Ovary (tissue), 9 donors: ENCODE data around the gene PRSS27. TPM values are rescaled to one million over a fixed set of nuclear protein-coding genes. Genes with fewer than 3 reads are reported as not detected.
"Not testable (repeated sequence)": the region's sequence is repeated elsewhere in the genome, so short reads cannot be mapped to it uniquely, and the experiment has no call there.

Experiments used
- DNase-seq, 5 donors: peaks; one replicate each; pipeline ENCODE4 v3.0.0-alpha.2; 2019 to 2020
- H3K27ac ChIP-seq, 2 donors: fragments of 200-600 bp; one replicate each; pipeline versions ENCODE4 v1.5.1 to v1.8.0; 2019 to 2022
- H3K27me3 ChIP-seq: fragments of 200-600 bp; one replicate; pipeline ENCODE4 v1.8.0; 2022
- H3K36me3 ChIP-seq: fragments of 200-600 bp; sonication (generic); one replicate; pipeline ENCODE4 v1.5.1; 2019
- H3K4me1 ChIP-seq: one replicate; pipeline ENCODE4 v1.8.1; 2013; ENCODE audit warnings: mild to moderate bottlenecking, moderate library complexity; ENCODE audit not compliant: insufficient read depth
- H3K4me3 ChIP-seq: fragments of 200-600 bp; sonication (generic); one replicate; pipeline ENCODE4 v1.5.1; 2017
- H3K9me3 ChIP-seq, 2 donors: fragments of 200-600 bp in 1 of 2; sonication (generic) in 1 of 2; one replicate each; pipeline versions ENCODE4 v1.5.1 to v1.8.1; 2013 to 2019; ENCODE audit warnings: mild to moderate bottlenecking in 1 of 2, moderate library complexity in 1 of 2
- EP300 ChIP-seq: sonication (generic); formaldehyde crosslinking; IDR thresholded peaks from one replicate; pipeline ENCODE4 v1.6.1; 2017; ENCODE audit warnings: antibody characterized with exemption
- POLR2A ChIP-seq: fragments of 450-650 bp; IDR thresholded peaks from one replicate; pipeline ENCODE4 v1.6.1; 2017; ENCODE audit warnings: antibody characterized with exemption, mild to moderate bottlenecking, moderate library complexity
- WGBS, 3 donors: extraction: QIAGEN DNeasy Blood & Tissue Kit in 1 of 3; methylation state at CpG; one replicate each; pipeline versions ENCODE4 v1.1.5 to v1.1.7; 2013 to 2017; 5-methylcytosine and 5-hydroxymethylcytosine counted together
- intact Hi-C, 4 donors: fragments of 100-400 bp; cut with DNase I; formaldehyde crosslinking; loops; one replicate each; pipeline versions ENCODE4 v1.11.0 to v1.15.1; 2022 to 2023
- polyA plus RNA-seq, 2 donors: library from polyadenylated mRNA; stranded (reverse); fragments of 200-250 nt in 1 of 2; fragments of 350-450 nt in 1 of 2; fragmentation: Illumina TruSeq in 1 of 2; extraction: RNeasy Lipid Tissue Mini Kit (QIAGEN cat#74804) in 1 of 2; gene quantifications; one replicate each; pipeline ENCODE4 v1.2.3, GENCODE V29; 2013 to 2014
- total RNA-seq, 7 donors: library from RNA; depleted of rRNA in 2 of 7; stranded (reverse); fragments of >200 nt in 2 of 7; fragmentation: NEBNext Ultra II Directional in 3 of 7; extraction: Animal tissue kit (Norgen Biotek cat#: 25700) in 3 of 7; gene quantifications; one replicate each; pipeline versions ENCODE4 v1.1.0 to v1.2.4, GENCODE V29; 2016 to 2023
- TF ChIP-seq, protein P1 (sequence below), 3 donors: fragments of 450-650 bp in 2 of 3; fragments of 200-600 bp in 1 of 3; IDR thresholded peaks; one replicate each; pipeline versions ENCODE4 v1.5.1 to v1.8.0; 2016 to 2022; ENCODE audit warnings: antibody characterized with exemption in 3 of 3, mild to moderate bottlenecking in 1 of 3
- donor health status: DM: no; HTN: no; CAD: no; lungs with moderate emphysema.
- donor health status: DM: no; HTN: no; CAD: no.
- donor health status: Bipolar disorder and iron deficiency.
- donor health status: DM: yes; HTN: yes; CAD: no.
- donor health status: DM: no; HTN: no; CAD: no.
- donor health status: DM: yes; HTN: yes; CAD: no.

The PRSS27 gene
- total and polyA plus RNA-seq, 9 donors, result 0.46 to 1.3 (median 1.1) TPM; not detected in 1

DNA sequence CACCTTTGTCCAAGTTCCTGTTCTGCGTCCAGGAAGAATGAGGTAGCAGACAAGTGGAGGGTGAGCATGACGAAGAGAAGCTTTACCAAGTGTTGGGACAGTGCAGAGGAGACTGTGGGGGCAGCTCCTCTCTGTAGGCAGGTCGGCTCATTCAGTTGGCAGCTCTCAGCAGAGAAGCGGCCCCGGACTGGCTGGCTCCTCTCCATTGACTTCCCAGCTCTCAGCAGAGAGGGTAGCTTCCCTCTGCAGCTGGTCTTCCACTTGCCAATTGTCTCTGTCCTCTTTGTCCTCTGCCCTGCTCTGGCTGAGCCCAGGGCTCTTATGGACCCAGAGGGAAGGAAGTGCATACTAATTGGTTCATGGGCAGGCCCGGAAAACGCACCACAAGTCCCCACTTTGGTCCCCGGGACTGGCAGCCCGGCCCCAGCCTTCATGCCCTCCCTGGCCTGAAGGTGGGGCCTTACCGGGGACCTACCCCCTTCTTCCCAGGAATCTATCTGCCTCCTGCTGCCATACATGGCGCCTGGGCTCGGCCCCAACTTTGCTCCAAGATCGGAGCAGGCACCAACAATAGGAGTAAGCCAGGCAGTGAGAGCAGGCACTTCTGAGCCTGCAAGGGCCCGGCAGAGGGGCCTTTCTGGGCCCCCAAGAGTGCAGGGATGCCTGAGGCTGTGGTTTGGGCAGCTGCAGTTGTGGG lies 27.6 kb downstream of the PRSS27 start:
- Histone ChIP-seq H3K9me3 (no peaks in the 10 kb centered on the region), H3K4me3 (no peak overlapping the region), H3K4me1 (peaks cover 18% of the 10 kb centered on the region), H3K36me3 (no peaks in the 10 kb centered on the region), H3K27ac (peak overlapping the region in 1 of 2 donors; percentile 23), H3K27me3 (no peaks in the 10 kb centered on the region)
- 45 to 59% (median 48%) methylated on average over 14 of the region's 14 CpGs for WGBS, 3 donors
- no peak for TF ChIP-seq EP300
- TF ChIP-seq, protein P1, sequence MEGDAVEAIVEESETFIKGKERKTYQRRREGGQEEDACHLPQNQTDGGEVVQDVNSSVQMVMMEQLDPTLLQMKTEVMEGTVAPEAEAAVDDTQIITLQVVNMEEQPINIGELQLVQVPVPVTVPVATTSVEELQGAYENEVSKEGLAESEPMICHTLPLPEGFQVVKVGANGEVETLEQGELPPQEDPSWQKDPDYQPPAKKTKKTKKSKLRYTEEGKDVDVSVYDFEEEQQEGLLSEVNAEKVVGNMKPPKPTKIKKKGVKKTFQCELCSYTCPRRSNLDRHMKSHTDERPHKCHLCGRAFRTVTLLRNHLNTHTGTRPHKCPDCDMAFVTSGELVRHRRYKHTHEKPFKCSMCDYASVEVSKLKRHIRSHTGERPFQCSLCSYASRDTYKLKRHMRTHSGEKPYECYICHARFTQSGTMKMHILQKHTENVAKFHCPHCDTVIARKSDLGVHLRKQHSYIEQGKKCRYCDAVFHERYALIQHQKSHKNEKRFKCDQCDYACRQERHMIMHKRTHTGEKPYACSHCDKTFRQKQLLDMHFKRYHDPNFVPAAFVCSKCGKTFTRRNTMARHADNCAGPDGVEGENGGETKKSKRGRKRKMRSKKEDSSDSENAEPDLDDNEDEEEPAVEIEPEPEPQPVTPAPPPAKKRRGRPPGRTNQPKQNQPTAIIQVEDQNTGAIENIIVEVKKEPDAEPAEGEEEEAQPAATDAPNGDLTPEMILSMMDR (IDR thresholded peaks at IDR 0.05), result no peak
- no peak for TF ChIP-seq POLR2A
- DNase-seq, result peak in 1 of 5 donors; percentile 24
- intact Hi-C loops, result no loop called here

DNA sequence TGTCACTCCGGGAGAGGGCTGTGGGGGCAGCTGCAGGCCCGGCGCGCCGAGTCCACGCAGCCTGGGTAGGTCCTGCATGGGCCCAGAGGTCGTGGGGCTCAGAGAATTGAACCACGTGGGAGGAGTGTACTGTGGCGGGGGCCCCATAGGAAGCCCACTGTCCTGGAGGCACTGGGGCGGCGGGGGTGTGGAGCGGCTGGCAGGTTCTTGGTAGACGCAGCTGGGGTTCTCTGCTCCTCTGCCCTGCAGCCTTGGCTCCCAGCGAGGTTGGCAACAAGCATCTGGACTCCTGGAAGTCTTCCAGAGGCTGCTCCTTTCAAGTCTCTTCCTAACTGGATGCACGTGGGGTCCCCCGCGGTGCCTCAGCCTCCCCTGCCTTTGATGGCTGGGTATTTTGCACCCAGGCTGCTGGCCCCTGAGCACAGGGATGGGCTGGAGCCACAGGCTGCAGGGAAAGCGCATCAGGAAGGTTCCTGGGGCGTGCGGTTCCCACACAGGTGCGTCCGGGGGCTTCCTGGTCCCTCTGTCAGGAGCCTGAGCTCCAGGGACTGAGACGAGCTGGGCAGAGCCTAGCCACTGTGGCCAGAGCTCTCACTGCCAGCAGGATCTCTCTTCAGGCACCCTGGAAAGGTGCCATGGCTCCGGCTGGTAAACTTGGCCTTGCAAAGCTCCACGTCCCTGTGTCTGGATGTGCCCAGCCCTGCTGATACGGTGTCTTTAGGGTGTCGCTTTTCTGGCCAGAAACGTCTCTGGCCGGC lies 28.4 kb downstream of the PRSS27 start:
- H3K36me3 ChIP-seq, result no peaks in the 10 kb centered on the region
- H3K27me3 ChIP-seq, result no peaks in the 10 kb centered on the region
- no peak overlapping the region for H3K27ac ChIP-seq
- no peak overlapping the region for H3K4me3 ChIP-seq
- H3K4me1 ChIP-seq, result peaks cover 18% of the 10 kb centered on the region
- H3K9me3 ChIP-seq, result no peaks in the 10 kb centered on the region
- 59 to 70% (median 68%) methylated on average over 24 to 29 of the region's 29 CpGs for WGBS, 3 donors
- intact Hi-C loops, result no loop called here
- peak in 1 of 5 donors; percentile 39 for DNase-seq
- TF ChIP-seq, protein P1 (IDR thresholded peaks at IDR 0.05), result no peak
- TF ChIP-seq POLR2A (no peak), EP300 (no peak)

DNA sequence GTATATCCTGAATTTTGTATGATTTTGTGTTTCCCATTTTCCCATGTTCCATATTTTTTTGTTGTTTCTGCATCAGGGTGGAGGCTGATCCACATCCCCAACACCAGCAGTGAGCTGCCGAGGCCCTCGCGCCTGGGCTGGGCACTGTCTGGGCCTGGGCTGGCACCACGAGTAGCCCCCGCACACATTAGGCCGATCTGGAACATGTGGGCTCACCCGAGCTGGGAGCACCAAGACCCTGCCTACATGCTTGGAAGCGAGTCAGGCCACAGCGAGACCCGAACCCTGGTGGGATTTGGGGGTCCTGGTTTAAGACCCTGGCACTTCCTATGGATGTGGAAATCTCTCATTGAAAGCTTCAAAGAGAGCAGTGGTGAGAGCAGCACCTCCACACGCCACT lies 29.2 kb downstream of the PRSS27 start:
- Histone ChIP-seq H3K4me1 (peaks cover 18% of the 10 kb centered on the region), H3K27ac (no peak overlapping the region), H3K9me3 (no peaks in the 10 kb centered on the region), H3K4me3 (no peak overlapping the region), H3K36me3 (no peaks in the 10 kb centered on the region), H3K27me3 (no peaks in the 10 kb centered on the region)
- intact Hi-C loops, result no loop called here
- DNase-seq, result no peak
- TF ChIP-seq POLR2A (no peak), EP300 (no peak)
- TF ChIP-seq, protein P1 (IDR thresholded peaks at IDR 0.05), result no peak
- WGBS, 3 donors, result 90 to 95% (median 94%) methylated on average over 10 to 11 of the region's 11 CpGs

DNA sequence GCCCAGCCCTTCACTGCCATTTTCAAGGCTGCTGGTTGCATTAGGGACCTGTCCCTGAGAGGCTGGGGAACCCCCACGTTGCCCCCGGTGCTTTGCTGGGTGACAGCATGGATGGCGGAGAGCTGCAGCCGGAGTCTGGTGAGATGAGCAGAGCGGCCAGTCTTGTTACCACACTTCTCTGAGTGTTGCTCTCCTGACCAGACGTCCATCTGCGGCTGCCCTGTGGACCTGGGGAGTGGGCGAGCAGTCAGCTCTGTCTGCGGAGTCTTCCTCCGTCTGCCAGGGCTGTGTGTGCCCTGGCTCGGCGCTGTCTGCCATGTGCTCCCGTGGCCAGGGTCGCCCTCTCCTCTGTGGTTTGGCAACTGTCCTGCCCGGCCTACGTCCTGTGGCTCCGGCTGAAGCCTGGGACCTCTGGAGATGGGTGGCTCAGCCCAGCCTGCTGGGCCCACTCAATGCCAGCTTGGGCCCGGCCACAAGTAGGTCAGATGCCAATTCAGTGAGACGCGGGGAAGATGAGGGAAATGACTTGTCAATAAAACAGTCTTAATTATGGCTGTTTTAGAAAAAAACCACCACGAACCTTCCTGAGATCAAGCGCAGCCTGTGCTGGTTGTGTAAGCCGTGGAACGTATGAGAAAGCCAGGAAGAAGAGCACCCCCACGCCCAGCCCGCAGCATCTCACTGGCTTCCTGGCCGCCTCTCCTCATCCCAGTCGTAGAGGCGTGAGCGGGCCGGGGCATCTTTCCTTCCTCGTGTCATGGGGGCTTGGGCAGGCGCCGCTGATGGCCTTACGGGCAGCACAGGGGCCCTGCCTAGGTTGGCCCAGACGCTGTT lies 29.8 kb downstream of the PRSS27 start:
- Histone ChIP-seq H3K4me1 (peaks cover 18% of the 10 kb centered on the region), H3K27me3 (no peaks in the 10 kb centered on the region), H3K9me3 (no peaks in the 10 kb centered on the region), H3K4me3 (no peak overlapping the region), H3K27ac (no peak overlapping the region), H3K36me3 (no peaks in the 10 kb centered on the region)
- 86 to 90% (median 88%) methylated on average over 36 of the region's 36 CpGs for WGBS, 3 donors
- TF ChIP-seq, protein P1 (IDR thresholded peaks at IDR 0.05), result no peak
- no peak for TF ChIP-seq POLR2A
- TF ChIP-seq EP300, result no peak
- DNase-seq, result no peak
- intact Hi-C loops, result no loop called here

DNA sequence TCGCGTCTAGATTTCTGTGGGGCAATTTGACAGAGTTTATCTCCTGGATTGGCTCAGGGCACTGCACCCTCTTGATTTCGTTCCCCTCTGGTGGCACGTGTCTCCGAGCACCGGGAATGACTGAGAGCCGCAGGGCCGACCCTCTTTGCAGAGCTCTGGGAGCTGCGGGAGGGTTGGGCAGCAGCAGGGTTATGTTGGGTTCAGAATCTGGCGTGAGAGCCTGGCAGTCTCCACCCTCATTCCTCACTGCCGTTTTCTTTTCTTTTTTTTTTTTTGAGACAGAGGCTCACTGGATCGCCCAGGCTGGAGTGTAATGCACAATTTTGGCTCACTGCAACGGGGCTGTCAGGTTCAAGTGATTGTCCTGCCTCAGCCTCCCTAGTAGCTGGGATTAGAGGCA lies 30.6 kb downstream of the PRSS27 start:
- H3K4me3 ChIP-seq, H3K27ac ChIP-seq, H3K27me3 ChIP-seq, H3K9me3 ChIP-seq, intact Hi-C loops, H3K36me3 ChIP-seq, DNase-seq: not testable (repeated sequence)
- WGBS, 3 donors, result 33 to 41% (median 38%) methylated on average over 4 to 7 of the region's 13 CpGs
- H3K4me1 ChIP-seq, result peaks cover 18% of the 10 kb centered on the region
